ENCODE measurements around the gene SOCS4.

SOCS4 gene

DNA sequence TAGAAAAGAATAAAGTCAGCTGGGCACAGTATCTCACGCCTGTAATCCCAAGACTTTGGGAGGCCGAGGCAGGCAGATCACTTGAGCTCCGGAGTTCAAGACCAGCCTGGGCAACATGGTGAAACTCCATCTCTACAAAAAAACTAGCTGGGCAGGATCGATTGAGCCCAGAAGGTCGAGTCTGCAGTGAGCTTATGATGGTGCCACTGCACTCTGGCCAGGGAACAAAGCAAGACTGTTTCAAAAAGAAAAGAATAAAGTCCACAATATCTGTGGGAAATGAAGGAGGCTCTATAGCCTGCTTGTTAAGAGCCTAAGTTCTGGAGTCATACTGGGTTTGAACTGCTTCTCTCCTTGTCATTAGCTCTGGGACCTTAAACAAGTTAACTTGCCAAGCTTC is 32.3 kb downstream of the SOCS4 start:
- TF ChIP-seq FOXP2 (optimal IDR thresholded peaks at IDR 0.05; ENCODE audit: borderline replicate concordance, extremely low read depth, extremely low read length, insufficient read depth) (no peak), TAF1 (IDR thresholded peaks at IDR 0.05; ENCODE audit: borderline replicate concordance, insufficient read depth, low read length) (no peak), POLR2AphosphoS5 (IDR thresholded peaks at IDR 0.05; ENCODE audit: low read depth, low read length) (no peak), SIN3A (IDR thresholded peaks at IDR 0.05; ENCODE audit: borderline replicate concordance, insufficient read depth, low read length) (no peak)
- TF ChIP-seq, protein P1, sequence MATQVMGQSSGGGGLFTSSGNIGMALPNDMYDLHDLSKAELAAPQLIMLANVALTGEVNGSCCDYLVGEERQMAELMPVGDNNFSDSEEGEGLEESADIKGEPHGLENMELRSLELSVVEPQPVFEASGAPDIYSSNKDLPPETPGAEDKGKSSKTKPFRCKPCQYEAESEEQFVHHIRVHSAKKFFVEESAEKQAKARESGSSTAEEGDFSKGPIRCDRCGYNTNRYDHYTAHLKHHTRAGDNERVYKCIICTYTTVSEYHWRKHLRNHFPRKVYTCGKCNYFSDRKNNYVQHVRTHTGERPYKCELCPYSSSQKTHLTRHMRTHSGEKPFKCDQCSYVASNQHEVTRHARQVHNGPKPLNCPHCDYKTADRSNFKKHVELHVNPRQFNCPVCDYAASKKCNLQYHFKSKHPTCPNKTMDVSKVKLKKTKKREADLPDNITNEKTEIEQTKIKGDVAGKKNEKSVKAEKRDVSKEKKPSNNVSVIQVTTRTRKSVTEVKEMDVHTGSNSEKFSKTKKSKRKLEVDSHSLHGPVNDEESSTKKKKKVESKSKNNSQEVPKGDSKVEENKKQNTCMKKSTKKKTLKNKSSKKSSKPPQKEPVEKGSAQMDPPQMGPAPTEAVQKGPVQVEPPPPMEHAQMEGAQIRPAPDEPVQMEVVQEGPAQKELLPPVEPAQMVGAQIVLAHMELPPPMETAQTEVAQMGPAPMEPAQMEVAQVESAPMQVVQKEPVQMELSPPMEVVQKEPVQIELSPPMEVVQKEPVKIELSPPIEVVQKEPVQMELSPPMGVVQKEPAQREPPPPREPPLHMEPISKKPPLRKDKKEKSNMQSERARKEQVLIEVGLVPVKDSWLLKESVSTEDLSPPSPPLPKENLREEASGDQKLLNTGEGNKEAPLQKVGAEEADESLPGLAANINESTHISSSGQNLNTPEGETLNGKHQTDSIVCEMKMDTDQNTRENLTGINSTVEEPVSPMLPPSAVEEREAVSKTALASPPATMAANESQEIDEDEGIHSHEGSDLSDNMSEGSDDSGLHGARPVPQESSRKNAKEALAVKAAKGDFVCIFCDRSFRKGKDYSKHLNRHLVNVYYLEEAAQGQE (IDR thresholded peaks at IDR 0.05; ENCODE audit: insufficient read depth in 1 of 2, low read depth in 2 of 2, low read length in 2 of 2), result no peak

DNA sequence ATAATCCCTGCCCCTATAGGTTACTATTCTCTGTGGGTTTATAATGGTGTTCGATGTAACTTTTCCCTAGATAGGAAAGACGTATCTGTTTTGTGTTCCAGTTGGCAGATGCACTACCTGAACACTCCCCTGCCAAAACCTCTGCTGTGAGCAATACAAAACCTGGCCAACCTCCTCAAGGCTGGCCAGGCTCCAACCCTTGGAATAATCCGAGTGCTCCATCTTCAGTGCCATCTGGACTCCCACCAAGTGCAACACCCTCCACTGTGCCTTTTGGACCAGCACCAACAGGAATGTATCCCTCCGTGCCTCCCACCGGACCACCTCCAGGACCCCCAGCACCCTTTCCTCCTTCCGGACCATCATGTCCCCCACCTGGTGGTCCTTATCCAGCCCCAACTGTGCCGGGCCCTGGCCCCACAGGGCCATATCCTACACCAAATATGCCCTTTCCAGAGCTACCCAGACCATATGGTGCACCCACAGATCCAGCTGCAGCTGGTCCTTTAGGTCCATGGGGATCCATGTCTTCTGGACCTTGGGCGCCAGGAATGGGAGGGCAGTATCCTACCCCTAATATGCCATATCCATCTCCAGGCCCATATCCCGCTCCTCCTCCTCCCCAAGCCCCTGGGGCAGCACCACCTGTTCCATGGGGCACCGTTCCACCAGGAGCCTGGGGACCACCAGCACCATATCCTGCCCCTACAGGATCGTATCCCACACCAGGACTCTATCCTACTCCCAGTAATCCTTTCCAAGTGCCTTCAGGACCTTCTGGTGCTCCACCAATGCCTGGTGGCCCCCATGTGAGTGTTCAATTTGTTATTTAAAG is 35.7 kb downstream of the SOCS4 start:
- TF ChIP-seq, protein P1 (IDR thresholded peaks at IDR 0.05; ENCODE audit: insufficient read depth in 1 of 2, low read depth in 2 of 2, low read length in 2 of 2), result no peak
- TF ChIP-seq FOXP2 (optimal IDR thresholded peaks at IDR 0.05; ENCODE audit: borderline replicate concordance, extremely low read depth, extremely low read length, insufficient read depth), result no peak
- TF ChIP-seq TAF1 (IDR thresholded peaks at IDR 0.05; ENCODE audit: borderline replicate concordance, insufficient read depth, low read length), result no peak
- TF ChIP-seq SIN3A (IDR thresholded peaks at IDR 0.05; ENCODE audit: borderline replicate concordance, insufficient read depth, low read length), result no peak
- TF ChIP-seq POLR2AphosphoS5 (IDR thresholded peaks at IDR 0.05; ENCODE audit: low read depth, low read length), result no peak

DNA sequence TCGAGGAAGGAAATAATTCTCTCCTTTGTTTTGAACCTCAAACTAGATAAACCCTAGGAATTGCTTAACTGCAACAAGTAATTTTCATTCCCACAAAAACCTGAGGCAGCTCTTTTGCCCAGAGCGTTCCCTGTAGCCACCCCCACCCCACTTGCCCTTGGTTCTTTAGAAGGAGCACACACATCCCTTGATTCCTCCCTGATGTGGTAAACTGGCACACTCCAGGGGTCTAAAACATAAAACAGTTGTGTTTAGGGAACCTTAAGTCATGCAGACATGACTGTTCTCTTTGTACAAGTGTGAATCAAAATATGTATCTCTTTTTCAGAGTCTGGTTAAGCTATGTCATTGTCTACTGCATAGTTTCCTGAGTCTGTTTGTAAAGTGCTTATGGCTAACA is 38.4 kb downstream of the SOCS4 start:
- no peak for TF ChIP-seq TAF1 (IDR thresholded peaks at IDR 0.05; ENCODE audit: borderline replicate concordance, insufficient read depth, low read length)
- TF ChIP-seq, protein P1 (IDR thresholded peaks at IDR 0.05; ENCODE audit: insufficient read depth in 1 of 2, low read depth in 2 of 2, low read length in 2 of 2), result no peak
- TF ChIP-seq FOXP2 (optimal IDR thresholded peaks at IDR 0.05; ENCODE audit: borderline replicate concordance, extremely low read depth, extremely low read length, insufficient read depth), result no peak
- no peak for TF ChIP-seq SIN3A (IDR thresholded peaks at IDR 0.05; ENCODE audit: borderline replicate concordance, insufficient read depth, low read length)

DNA sequence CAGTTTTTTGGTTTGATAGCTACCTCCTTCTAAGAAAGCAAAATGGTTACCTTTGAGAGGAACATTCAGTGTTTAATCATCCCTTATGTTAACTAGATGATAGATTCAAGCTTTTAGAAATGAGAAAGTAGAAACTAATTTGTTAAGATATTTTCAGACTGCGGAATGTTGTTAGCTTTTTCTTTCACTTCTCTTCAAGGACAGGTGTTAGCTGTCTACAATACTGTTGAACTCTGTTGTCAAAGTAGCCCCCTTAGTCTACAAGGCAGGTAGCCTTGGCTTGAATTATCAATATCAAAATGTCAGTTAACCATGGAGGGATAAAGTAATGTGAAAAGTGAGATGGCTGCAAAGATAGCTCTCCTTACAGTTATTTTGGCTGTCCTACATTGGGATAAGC is 39.2 kb downstream of the SOCS4 start:
- TF ChIP-seq SIN3A (IDR thresholded peaks at IDR 0.05; ENCODE audit: borderline replicate concordance, insufficient read depth, low read length) (no peak), TAF1 (IDR thresholded peaks at IDR 0.05; ENCODE audit: borderline replicate concordance, insufficient read depth, low read length) (no peak), POLR2AphosphoS5 (IDR thresholded peaks at IDR 0.05; ENCODE audit: low read depth, low read length) (no peak), FOXP2 (optimal IDR thresholded peaks at IDR 0.05; ENCODE audit: borderline replicate concordance, extremely low read depth, extremely low read length, insufficient read depth) (no peak)
- TF ChIP-seq, protein P1 (IDR thresholded peaks at IDR 0.05; ENCODE audit: insufficient read depth in 1 of 2, low read depth in 2 of 2, low read length in 2 of 2), result no peak

All from PFSK-1 (cell line).